Measurements from ENCODE around the gene LRRC4C. TPM values are rescaled to one million over a fixed set of nuclear protein-coding genes. Genes with fewer than 3 reads are reported as not detected.

Gene LRRC4C
- total RNA-seq, 2 experiments from 2014 or later = not detected

DNA sequence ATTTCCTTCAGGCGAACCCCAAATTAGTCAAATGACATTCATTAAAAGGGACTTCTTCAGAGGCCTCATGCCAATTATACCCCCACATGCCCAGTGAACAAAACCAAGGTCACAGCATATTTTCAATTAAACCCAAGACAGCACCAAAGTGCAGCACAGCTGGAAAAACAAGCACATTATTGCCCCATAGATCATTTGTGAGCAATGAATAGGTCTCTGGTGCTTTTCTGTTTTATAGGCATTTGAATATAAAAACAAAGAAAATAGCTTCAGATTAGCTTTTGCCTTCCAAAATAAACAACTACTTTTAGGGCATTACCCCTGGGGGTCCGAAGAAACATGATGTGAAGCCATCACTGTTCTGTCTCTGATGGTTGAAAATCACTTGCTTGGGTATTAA, 1319.9 kb downstream of the LRRC4C start:
- H3K27me3 Mint-ChIP-seq = no peaks in the 10 kb centered on the region
- H3K27ac Mint-ChIP-seq = no peak overlapping the region
- ATAC-seq = no peak
- H3K4me1 Mint-ChIP-seq = no peaks in the 10 kb centered on the region
- no peak overlapping the region for H3K4me3 Mint-ChIP-seq
- CTCF ChIA-PET = no interaction called here
- H3K9me3 Mint-ChIP-seq (ENCODE audit: low read depth) = peaks cover 12% of the 10 kb centered on the region
- no peaks in the 10 kb centered on the region for H3K36me3 Mint-ChIP-seq
- DNase-seq = no peak

DNA sequence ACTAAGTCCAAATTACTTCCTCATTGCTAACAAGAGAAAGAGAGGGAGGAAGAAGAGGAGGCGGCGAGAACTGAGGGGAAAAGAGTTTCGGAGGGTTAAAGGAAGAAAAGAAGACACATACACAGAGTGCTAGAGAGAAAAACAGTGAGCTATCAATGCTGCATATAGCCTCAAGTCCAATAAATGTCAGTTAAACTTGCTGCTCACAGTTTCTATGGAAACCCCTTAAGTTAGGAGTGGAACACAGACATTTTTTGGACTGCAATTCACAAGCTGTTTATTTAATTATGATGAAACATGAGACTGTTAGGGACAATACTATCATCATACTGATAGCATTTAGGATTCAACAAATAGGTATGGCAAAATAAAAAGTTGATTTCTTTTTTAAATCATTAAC, 1320.4 kb downstream of the LRRC4C start:
- H3K36me3 Mint-ChIP-seq = no peaks in the 10 kb centered on the region
- DNase-seq (no peak), ATAC-seq (no peak)
- H3K4me1 Mint-ChIP-seq = no peaks in the 10 kb centered on the region
- CTCF ChIA-PET = no interaction called here
- no peaks in the 10 kb centered on the region for H3K27me3 Mint-ChIP-seq
- H3K4me3 Mint-ChIP-seq = no peak overlapping the region
- H3K9me3 Mint-ChIP-seq (ENCODE audit: low read depth) = peaks cover 12% of the 10 kb centered on the region
- H3K27ac Mint-ChIP-seq = no peak overlapping the region

DNA sequence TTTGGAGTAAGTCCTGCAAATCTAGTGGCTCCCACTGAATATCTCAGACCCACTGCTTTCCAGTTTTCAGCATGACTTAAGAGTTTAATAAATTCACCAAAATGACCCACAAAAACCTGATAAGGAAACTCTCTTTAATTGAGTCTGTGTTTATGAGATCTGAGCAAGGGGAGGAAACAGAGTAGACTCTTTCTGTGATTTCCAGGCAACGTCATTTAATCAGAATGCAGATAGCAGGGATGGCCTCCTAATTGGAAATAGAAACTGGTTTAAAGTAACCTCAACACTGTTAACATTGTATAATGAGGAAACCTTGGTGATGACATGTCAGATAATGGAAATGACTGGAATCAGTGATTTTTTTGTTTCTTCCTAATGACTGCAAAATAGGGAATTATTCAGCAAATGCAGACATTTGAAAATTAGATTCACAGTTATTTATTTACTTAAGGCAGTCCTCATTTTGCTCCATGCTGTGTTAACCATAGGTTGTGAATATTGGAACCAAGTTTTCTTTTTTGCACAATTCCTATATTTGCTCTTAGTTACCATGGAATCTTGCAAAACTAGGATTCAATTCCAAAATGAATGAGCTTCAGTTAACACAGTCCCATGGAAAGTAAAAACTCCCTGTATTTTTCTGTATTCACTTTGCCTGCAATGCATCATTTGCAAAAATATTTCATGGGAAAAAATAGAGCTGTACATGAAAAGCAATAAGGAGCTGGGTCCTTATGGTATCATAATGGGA, 1324.5 kb downstream of the LRRC4C start:
- Mint-ChIP-seq H3K36me3 (no peaks in the 10 kb centered on the region), H3K4me3 (no peak overlapping the region), H3K4me1 (no peaks in the 10 kb centered on the region), H3K9me3 (ENCODE audit: low read depth) (peaks cover 6% of the 10 kb centered on the region), H3K27ac (no peak overlapping the region), H3K27me3 (no peaks in the 10 kb centered on the region)
- no peak for DNase-seq
- CTCF ChIA-PET = no interaction called here
- ATAC-seq = no peak

DNA sequence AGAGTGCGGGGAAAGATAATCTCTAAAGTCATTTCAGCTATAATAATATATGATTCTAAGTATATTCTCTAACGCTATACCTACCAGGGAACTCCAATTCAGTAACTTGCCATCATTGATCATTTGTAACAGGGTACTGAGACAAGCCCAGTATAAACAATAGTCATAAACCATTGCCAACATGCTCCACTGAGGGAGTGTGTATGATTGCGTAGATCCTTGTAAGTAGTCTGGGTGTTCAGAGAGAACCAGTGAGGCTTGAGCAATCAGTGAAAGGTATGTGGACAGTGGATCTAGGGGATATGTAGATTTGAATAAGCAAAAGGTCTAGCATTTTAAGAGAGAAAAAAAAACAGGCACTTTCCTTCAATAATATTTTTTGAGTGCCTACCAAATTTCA, 1326.0 kb downstream of the LRRC4C start:
- no peak for ATAC-seq
- H3K9me3 Mint-ChIP-seq (ENCODE audit: low read depth) = peaks cover 6% of the 10 kb centered on the region
- no peak overlapping the region for H3K27ac Mint-ChIP-seq
- H3K4me1 Mint-ChIP-seq = no peaks in the 10 kb centered on the region
- H3K27me3 Mint-ChIP-seq = no peaks in the 10 kb centered on the region
- CTCF ChIA-PET = no interaction called here
- H3K4me3 Mint-ChIP-seq = no peak overlapping the region
- DNase-seq = no peak
- no peaks in the 10 kb centered on the region for H3K36me3 Mint-ChIP-seq

DNA sequence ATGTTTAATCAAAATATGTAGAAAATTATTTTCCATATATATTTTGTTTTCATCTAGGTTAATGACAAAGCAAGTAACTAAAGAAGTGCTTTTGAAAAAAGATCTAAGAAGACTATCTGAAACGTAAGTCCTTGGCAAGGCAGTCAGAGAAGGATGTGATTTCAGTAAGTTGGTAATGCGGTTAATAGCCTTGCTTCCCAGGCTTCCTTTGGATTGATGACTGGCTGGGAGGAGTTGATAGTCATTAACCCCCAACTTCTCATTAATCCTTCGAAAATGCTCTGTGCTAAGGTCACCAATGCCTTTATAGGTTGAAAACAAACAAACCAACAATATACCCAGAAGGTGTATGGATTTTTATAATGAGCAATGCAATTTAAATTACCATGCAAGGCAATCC, 1326.5 kb downstream of the LRRC4C start:
- Mint-ChIP-seq H3K27me3 (no peaks in the 10 kb centered on the region), H3K36me3 (no peaks in the 10 kb centered on the region), H3K4me3 (no peak overlapping the region), H3K27ac (no peak overlapping the region), H3K9me3 (ENCODE audit: low read depth) (peaks cover 6% of the 10 kb centered on the region), H3K4me1 (no peaks in the 10 kb centered on the region)
- CTCF ChIA-PET = no interaction called here
- ATAC-seq (no peak), DNase-seq (no peak)

DNA sequence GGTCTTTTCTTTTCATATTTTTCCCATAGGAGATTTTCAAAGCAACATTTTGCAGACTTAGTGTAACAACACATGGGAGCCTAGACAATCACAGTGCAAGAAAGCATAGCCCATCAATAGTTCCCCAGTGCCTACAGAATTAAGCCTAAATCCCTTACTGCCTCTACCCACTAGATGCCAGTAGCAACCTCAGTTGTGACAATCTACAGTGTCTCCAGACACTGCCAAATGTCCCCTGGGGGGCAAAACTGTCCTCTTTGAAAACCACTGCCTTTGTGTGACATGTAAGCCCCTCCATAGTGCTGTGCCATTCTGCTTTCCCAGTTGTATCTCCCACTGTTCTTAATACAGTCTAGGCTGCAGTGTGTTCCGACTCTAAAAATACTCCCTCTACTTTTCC, 1329.0 kb downstream of the LRRC4C start:
- Mint-ChIP-seq H3K4me3 (no peak overlapping the region), H3K27me3 (no peaks in the 10 kb centered on the region), H3K4me1 (no peaks in the 10 kb centered on the region), H3K27ac (no peak overlapping the region), H3K9me3 (ENCODE audit: low read depth) (peaks cover 6% of the 10 kb centered on the region), H3K36me3 (no peaks in the 10 kb centered on the region)
- CTCF ChIA-PET = no interaction called here
- ATAC-seq (no peak), DNase-seq (no peak)

DNA sequence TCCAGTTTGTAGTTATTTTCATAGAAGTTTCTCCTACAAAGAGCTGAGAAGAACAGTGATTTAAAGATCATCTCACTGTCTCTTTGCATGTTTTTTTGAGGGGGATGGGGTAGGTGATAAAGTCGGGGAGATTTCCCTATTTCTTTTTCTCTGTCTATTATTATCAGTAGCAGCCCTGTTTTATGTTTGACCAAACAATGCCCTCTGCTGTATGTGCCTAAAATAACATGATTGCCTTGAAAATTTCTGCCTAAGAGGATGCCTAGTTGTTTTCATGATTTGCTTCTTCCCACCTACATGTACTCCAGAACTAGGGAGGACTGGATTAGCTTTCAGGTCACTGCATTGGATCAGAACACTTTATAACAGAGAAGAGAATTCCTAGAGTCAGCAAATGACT, 1330.2 kb downstream of the LRRC4C start:
- Mint-ChIP-seq H3K4me3 (no peak overlapping the region), H3K27me3 (no peaks in the 10 kb centered on the region), H3K4me1 (no peaks in the 10 kb centered on the region), H3K9me3 (ENCODE audit: low read depth) (peaks cover 6% of the 10 kb centered on the region), H3K27ac (no peak overlapping the region), H3K36me3 (no peaks in the 10 kb centered on the region)
- DNase-seq = no peak
- CTCF ChIA-PET = no interaction called here
- no peak for ATAC-seq

DNA sequence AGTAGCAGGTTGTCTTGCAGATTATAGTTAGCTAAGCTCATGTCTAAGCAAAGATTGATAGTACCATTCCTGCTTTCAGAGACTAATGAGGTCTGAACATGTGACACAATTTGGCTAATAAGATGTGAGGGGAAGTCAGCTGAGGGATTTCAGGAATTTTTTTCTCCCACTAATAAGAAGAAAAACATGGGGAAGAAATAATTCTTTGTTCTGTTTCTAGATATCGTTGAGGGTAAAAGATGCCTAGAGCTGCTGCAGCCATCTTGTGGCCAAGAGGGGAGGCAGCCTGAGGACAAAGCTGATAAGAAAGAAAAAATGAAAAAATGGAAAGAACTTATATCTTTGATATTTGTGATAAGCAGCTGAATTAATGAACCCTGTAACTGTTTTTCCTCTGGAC, 1334.4 kb downstream of the LRRC4C start:
- CTCF ChIA-PET = no interaction called here
- no peak overlapping the region for H3K27ac Mint-ChIP-seq
- no peaks in the 10 kb centered on the region for H3K4me1 Mint-ChIP-seq
- H3K36me3 Mint-ChIP-seq = no peaks in the 10 kb centered on the region
- no peaks in the 10 kb centered on the region for H3K27me3 Mint-ChIP-seq
- H3K4me3 Mint-ChIP-seq = no peak overlapping the region
- peaks cover 3% of the 10 kb centered on the region for H3K9me3 Mint-ChIP-seq (ENCODE audit: low read depth)
- DNase-seq = no peak
- ATAC-seq = no peak

DNA sequence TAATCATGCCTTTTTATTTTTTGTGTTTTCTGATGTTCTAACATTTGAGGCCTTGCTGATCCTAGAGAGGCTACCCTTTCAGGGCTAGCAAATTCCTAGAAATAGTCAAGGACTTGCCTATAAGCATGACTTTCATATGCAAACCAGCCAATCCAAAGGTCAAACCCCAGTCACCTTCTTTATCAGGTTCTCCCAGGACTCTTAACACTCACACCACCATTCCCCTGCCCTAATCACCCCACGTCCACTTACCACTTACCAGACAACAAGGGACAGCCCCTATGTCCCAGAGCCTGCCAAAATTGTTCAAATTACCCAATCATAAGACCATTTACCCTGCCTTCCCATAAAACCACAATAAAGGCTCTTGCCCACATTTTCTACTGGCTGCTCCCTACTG, 1339.8 kb downstream of the LRRC4C start:
- ATAC-seq (no peak), DNase-seq (no peak)
- H3K4me1 Mint-ChIP-seq = no peaks in the 10 kb centered on the region
- H3K27me3 Mint-ChIP-seq = no peaks in the 10 kb centered on the region
- H3K27ac Mint-ChIP-seq = no peak overlapping the region
- CTCF ChIA-PET = no interaction called here
- H3K9me3 Mint-ChIP-seq (ENCODE audit: low read depth) = peaks cover 14% of the 10 kb centered on the region
- no peaks in the 10 kb centered on the region for H3K36me3 Mint-ChIP-seq
- H3K4me3 Mint-ChIP-seq = no peak overlapping the region

DNA sequence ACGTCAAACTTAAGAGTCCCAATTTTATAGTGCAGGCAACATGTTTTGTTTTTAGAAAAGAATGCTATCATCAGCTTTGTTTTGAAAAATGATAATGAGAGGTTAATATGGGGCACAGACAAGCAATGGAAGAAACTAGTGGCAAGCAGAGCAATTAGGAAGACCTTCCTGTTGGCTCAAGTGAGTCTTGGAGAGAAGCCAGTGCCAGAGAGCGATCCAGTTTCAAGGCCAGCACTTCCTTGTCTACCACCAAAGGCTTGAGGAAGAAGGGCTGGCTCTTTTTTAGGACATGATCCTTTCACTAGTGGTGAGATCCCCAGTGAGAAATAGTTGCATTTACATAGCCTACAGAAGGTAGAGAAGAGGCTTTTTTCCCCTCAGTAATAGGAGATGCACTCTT, 1340.7 kb downstream of the LRRC4C start:
- peaks cover 20% of the 10 kb centered on the region for H3K9me3 Mint-ChIP-seq (ENCODE audit: low read depth)
- CTCF ChIA-PET = no interaction called here

DNA sequence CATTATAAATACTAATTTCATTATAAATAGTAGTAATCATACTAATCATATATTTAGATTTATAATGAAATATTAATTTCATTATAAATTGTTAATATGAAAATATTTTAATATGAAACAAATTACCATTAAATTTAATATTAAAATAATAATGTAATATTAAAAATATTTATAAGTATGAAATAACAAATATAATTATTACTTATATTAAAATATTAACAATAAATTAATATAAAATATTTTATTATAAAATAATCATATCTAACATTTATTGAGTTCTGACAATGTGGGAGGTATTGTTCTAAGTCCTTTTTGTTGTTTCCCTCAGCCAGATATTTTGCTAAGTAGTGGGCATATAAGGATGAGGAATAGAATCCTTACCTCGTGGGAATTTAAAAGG, 1341.4 kb downstream of the LRRC4C start:
- peaks cover 20% of the 10 kb centered on the region for H3K9me3 Mint-ChIP-seq (ENCODE audit: low read depth)
- H3K4me3 Mint-ChIP-seq = no peak overlapping the region
- CTCF ChIA-PET = no interaction called here
- H3K36me3 Mint-ChIP-seq = no peaks in the 10 kb centered on the region
- no peaks in the 10 kb centered on the region for H3K27me3 Mint-ChIP-seq
- H3K27ac Mint-ChIP-seq = no peak overlapping the region
- ATAC-seq (no peak), DNase-seq (no peak)
- H3K4me1 Mint-ChIP-seq = no peaks in the 10 kb centered on the region

More for the DNA sequence above, 1340.7 kb downstream of the LRRC4C start:
- Mint-ChIP-seq H3K36me3 (no peaks in the 10 kb centered on the region), H3K27ac (no peak overlapping the region), H3K27me3 (no peaks in the 10 kb centered on the region), H3K4me1 (no peaks in the 10 kb centered on the region), H3K4me3 (no peak overlapping the region)
- DNase-seq (no peak), ATAC-seq (no peak)

DNA sequence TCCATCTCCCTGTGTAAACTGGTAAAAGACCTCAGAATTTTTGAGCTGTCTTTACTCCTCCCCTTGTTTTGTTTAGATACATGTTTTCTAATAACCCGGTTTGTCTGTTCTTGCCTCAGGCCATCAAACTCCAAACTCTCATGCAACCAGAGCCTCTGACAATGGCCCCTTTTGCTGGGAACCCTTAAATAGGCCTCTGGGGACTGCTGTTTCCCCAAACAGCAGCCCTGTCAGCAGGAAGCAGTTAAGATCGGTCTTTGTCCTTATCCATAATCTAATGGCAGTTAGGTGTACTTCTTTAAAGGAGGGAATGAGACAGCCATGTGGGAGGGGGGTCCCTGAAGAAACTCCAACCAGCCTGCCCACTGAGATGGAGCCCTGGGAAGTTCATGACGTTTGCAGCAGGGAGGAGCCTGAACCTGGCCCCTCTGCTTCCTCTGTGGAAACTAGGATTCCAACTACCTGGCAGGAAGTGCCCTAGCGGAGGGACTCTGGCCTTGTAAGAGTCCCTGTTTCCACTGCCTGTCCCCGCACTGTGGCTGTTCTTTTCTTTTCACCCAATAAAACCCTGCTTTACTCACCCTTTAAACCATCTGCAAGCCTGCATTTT, 1354.4 kb downstream of the LRRC4C start:
- DNase-seq = no peak
- ATAC-seq = no peak
- Mint-ChIP-seq H3K9me3 (ENCODE audit: low read depth) (peaks cover 14% of the 10 kb centered on the region), H3K27ac (no peak overlapping the region), H3K27me3 (no peaks in the 10 kb centered on the region), H3K4me3 (no peak overlapping the region), H3K4me1 (no peaks in the 10 kb centered on the region), H3K36me3 (no peaks in the 10 kb centered on the region)
- CTCF ChIA-PET = no interaction called here

DNA sequence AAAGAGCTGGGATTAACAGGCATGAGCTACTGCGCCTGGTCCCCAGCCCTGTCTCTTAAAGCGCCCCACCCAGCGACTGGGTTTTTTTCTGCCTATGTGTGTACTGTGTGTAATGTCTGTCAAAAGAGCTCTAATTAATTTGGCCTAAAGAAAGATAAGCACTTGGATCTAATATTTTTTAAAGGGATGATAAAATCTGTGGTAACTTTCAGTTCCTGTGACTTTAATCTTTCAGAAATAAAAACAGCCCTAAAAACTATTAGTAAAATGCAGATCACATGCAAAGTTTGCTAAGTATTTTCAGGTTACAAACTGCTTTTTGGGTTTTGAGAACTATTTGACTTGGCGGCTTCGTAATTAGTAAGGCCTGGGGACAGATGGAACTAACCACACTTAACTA, 1358.7 kb downstream of the LRRC4C start:
- ATAC-seq (no peak), DNase-seq (no peak)
- Mint-ChIP-seq H3K4me3 (no peak overlapping the region), H3K27me3 (no peaks in the 10 kb centered on the region), H3K36me3 (no peaks in the 10 kb centered on the region), H3K27ac (no peak overlapping the region), H3K4me1 (no peaks in the 10 kb centered on the region), H3K9me3 (ENCODE audit: low read depth) (peaks cover 5% of the 10 kb centered on the region)
- CTCF ChIA-PET = no interaction called here

DNA sequence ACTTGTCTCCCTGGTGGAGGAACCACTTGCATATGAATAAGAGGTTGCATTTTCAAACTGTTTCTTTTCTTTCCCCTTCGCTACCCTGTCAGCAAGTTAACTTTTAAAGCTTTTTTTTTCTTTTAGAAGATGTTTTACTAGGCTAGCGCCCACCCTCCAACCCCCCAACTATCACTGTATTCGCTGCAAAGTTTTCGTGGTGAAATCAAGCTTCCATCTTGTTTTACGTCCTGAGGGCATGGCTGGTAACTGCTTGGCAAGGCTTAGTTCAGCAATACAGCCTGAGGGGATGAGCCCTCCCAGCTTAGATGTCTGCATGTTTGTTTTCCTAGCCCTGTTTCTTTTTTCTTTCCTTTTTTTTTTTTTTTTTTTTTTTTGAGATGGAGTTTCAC, 1359.3 kb downstream of the LRRC4C start:
- Mint-ChIP-seq H3K4me3 (no peak overlapping the region), H3K27me3 (no peaks in the 10 kb centered on the region), H3K9me3 (ENCODE audit: low read depth) (peaks cover 5% of the 10 kb centered on the region), H3K27ac (no peak overlapping the region), H3K4me1 (no peaks in the 10 kb centered on the region), H3K36me3 (no peaks in the 10 kb centered on the region)
- DNase-seq = no peak
- CTCF ChIA-PET = interaction anchor here (0.7 kb wide), 1 partner anchor 10 kb away, joined by 3 read pairs; no protein-coding TSS in a partner anchor
- no peak for ATAC-seq
